Fibroblast of villous mesenchyme (primary cell): ENCODE results near the gene UBALD1. TPM values are rescaled to one million over a fixed set of nuclear protein-coding genes. Genes with fewer than 3 reads are reported as not detected.
A peak's percentile ranks its signal among the peaks of the same experiment; 100 is the strongest.

ENCODE experiments used
- DNase-seq: peaks from one replicate; pipeline ENCODE4 v3.0.0-alpha.2; 2010; ENCODE audit warnings: low read depth
- H3K4me3 ChIP-seq: 2 replicates; pipeline ENCODE4 v1.5.1; 2011; ENCODE audit warnings: low read depth, mild to moderate bottlenecking, low read length
- CTCF ChIP-seq: IDR thresholded peaks from 2 replicates; pipeline ENCODE4 v1.5.1; 2012; ENCODE audit warnings: low read depth, mild to moderate bottlenecking, low read length; ENCODE audit not compliant: insufficient read depth
- small RNA-seq: library from RNA; depleted of rRNA; stranded (forward); fragments of <200 nt; gene quantifications from one replicate; pipeline ENCODE3, GENCODE V24; 2012
- total RNA-seq: library from RNA; depleted of rRNA; stranded (reverse); fragments of >200 nt; gene quantifications from 2 replicates; pipeline ENCODE4 v1.2.3, GENCODE V29; 2012

UBALD1 gene
- total RNA-seq, 1 donor = 6.9 TPM

- peak; percentile 7 for DNase-seq
- no peak overlapping the region for H3K4me3 ChIP-seq
- TF ChIP-seq CTCF = no peak
Observed at GRCh38 chr16:4572715-4573114, 42.0 kb downstream of the UBALD1 start.

GRCh38 chr16:4570688-4571321 lies 43.9 kb downstream of the UBALD1 start:
- no peak for DNase-seq
- no peak for TF ChIP-seq CTCF
- no peak overlapping the region for H3K4me3 ChIP-seq

- H3K4me3 ChIP-seq = no peak overlapping the region
- TF ChIP-seq CTCF = no peak
- no peak for DNase-seq
Observed at GRCh38 chr16:4570086-4570485, 44.6 kb downstream of the UBALD1 start.

- no peak overlapping the region for H3K4me3 ChIP-seq
- no peak for TF ChIP-seq CTCF
- DNase-seq = no peak
Observed at GRCh38 chr16:4566144-4566543, 48.5 kb downstream of the UBALD1 start.

- no peak for TF ChIP-seq CTCF
- no peak for DNase-seq
- H3K4me3 ChIP-seq = no peak overlapping the region
Observed at GRCh38 chr16:4564661-4565267, 49.9 kb downstream of the UBALD1 start.

GRCh38 chr16:4561596-4561995 lies 53.1 kb downstream of the UBALD1 start:
- DNase-seq = peak; percentile 28
- TF ChIP-seq CTCF = no peak
- no peak overlapping the region for H3K4me3 ChIP-seq

Small RNA genes within 50 kb of the gene (small RNA-seq; reads per million reads assigned to genes)
- not detected for gene RN7SL850P

Other genes starting within 250 kb of the UBALD1 start
- gene VASN, start 243.0 kb downstream of the UBALD1 start, total RNA-seq = 133 and 180 TPM in 2 replicates
- gene CORO7, start 198.3 kb downstream of the UBALD1 start, total RNA-seq = 9.9 and 18.0 TPM in 2 replicates
- 36.4 and 50.1 TPM in 2 replicates for gene DNAJA3, start 189.0 kb downstream of the UBALD1 start, total RNA-seq
- 54.4 and 99.5 TPM in 2 replicates for gene NMRAL1, start 140.3 kb downstream of the UBALD1 start, total RNA-seq
- gene HMOX2, start 138.5 kb downstream of the UBALD1 start, total RNA-seq = 52.5 and 57.9 TPM in 2 replicates
- gene CDIP1, start 76.1 kb downstream of the UBALD1 start, total RNA-seq = 10.6 and 16.8 TPM in 2 replicates
- gene C16orf96, start 58.5 kb downstream of the UBALD1 start, total RNA-seq = not detected in 2 replicates
- gene MGRN1, start 9.9 kb upstream of the UBALD1 start, total RNA-seq = 43.2 and 44.5 TPM in 2 replicates
- gene NUDT16L1, start 78.7 kb upstream of the UBALD1 start, total RNA-seq = 28.5 and 31.2 TPM in 2 replicates
- gene ANKS3, start 119.4 kb upstream of the UBALD1 start, total RNA-seq = 25.4 and 33.2 TPM in 2 replicates
- 1.3 and 1.7 TPM in 2 replicates for gene DNAAF8, start 119.6 kb upstream of the UBALD1 start, total RNA-seq
- gene ZNF500, start 152.3 kb upstream of the UBALD1 start, total RNA-seq = 12.5 and 12.6 TPM in 2 replicates
- gene SEPTIN12, start 173.5 kb upstream of the UBALD1 start, total RNA-seq = not detected in 2 replicates
- gene SMIM22, start 180.5 kb upstream of the UBALD1 start, total RNA-seq = not detected in 2 replicates
- 20.7 and 24.5 TPM in 2 replicates for gene ROGDI, start 187.7 kb upstream of the UBALD1 start, total RNA-seq
- 45.7 and 60.9 TPM in 2 replicates for gene GLYR1, start 232.4 kb upstream of the UBALD1 start, total RNA-seq
- 28.1 and 32.2 TPM in 2 replicates for gene UBN1, start 232.6 kb upstream of the UBALD1 start, total RNA-seq